Measurements from ENCODE around the gene OPHN1. TPM values are rescaled to one million over a fixed set of nuclear protein-coding genes. Genes with fewer than 3 reads are reported as not detected.

The OPHN1 gene
- total RNA-seq, 1 experiment from 2014 or later, result 4.4 TPM

GRCh38 chrX:68286980-68287379 is 146.3 kb downstream of the OPHN1 start (continued):
- TF ChIP-seq ZNF532 (CRISPR knock-in tag; IDR thresholded peaks at IDR 0.05; ENCODE audit: borderline replicate concordance) (no peak), ELF4 (CRISPR knock-in tag; IDR thresholded peaks at IDR 0.05; ENCODE audit: low read depth) (no peak), SP1 (CRISPR knock-in tag; conservative IDR thresholded peaks at IDR 0.05) (no peak), SOX15 (CRISPR knock-in tag; IDR thresholded peaks at IDR 0.05) (no peak), IRF1 (CRISPR knock-in tag; IDR thresholded peaks at IDR 0.05) (no peak), ATF2 (CRISPR knock-in tag; IDR thresholded peaks at IDR 0.05; ENCODE audit: borderline replicate concordance, low read depth) (no peak), ZNF281 (CRISPR knock-in tag; IDR thresholded peaks at IDR 0.05) (no peak), ZNF425 (CRISPR knock-in tag; conservative IDR thresholded peaks at IDR 0.05) (no peak)

GRCh38 chrX:68286076-68286475 is 147.2 kb downstream of the OPHN1 start:
- no peak for TF ChIP-seq IRF1 (CRISPR knock-in tag; IDR thresholded peaks at IDR 0.05)
- TF ChIP-seq ZNF425 (CRISPR knock-in tag; conservative IDR thresholded peaks at IDR 0.05), result no peak
- TF ChIP-seq ZNF219 (CRISPR knock-in tag; IDR thresholded peaks at IDR 0.05; ENCODE audit: borderline replicate concordance), result no peak
- no peak for TF ChIP-seq ATF3 (CRISPR knock-in tag; conservative IDR thresholded peaks at IDR 0.05)
- no peak for TF ChIP-seq ZNF281 (CRISPR knock-in tag; IDR thresholded peaks at IDR 0.05)
- TF ChIP-seq ZBTB43 (CRISPR knock-in tag; IDR thresholded peaks at IDR 0.05), result no peak
- DNase-seq (ENCODE audit: low spot score), result no peak
- ChIA-PET POLR2A (no interaction called here), CTCF (no interaction called here)
- Mint-ChIP-seq H3K4me3 (no peak overlapping the region), H3K27me3 (ENCODE audit: low read depth) (no peaks in the 10 kb centered on the region), H3K36me3 (no peaks in the 10 kb centered on the region), H3K4me1 (0 out of 2 replicates have a peak, but pooled peaks cover 3% of the 10 kb centered on the region), H3K27ac (no peak overlapping the region), H3K9me3 (no peaks in the 10 kb centered on the region)
- ATAC-seq, result no peak
